ENCODE data around the gene MND1. TPM values are rescaled to one million over a fixed set of nuclear protein-coding genes. Genes with fewer than 3 reads are reported as not detected.

The MND1 gene
- polyA plus RNA-seq, 2 donors, result 3.4 to 4.6 TPM

DNA sequence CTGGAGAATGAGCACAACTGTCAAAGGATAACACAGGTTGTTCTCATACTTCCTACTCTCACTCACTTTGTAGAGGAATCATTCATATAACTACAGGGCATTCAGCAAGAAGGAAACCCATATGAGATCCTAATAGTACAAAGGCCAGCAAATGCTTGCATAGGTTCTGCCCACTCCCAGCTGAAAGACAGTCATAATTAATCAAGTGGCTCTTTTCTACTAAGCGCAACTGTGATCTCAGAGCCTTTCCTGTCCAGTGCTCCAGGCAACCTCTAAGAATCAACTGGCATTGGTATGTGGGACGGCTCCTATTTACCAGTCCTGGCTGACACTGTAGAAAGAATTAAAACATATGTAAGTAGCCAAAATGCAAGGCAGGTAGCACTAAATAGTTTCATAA is 18.9 kb upstream of the MND1 start:
- no peak overlapping the region for H3K4me3 ChIP-seq (ENCODE audit: low read depth in 1 of 2, low read length in 2 of 2)
- no peaks in the 10 kb centered on the region for H3K27me3 ChIP-seq (ENCODE audit: control insufficient read depth in 1 of 2, insufficient read depth in 2 of 2, low read length in 2 of 2)
- WGBS, 2 donors, result 70 to 77% methylated on average over 2 of the region's 2 CpGs
- H3K9me3 ChIP-seq (ENCODE audit: control insufficient read depth in 2 of 2, insufficient read depth in 1 of 2, low read depth in 1 of 2, low read length in 1 of 2), result no peaks in the 10 kb centered on the region
- H3K4me1 ChIP-seq (ENCODE audit: control insufficient read depth in 2 of 2, insufficient read depth in 2 of 2, low read length in 1 of 2), result no peaks in the 10 kb centered on the region
- H3K36me3 ChIP-seq (ENCODE audit: control insufficient read depth in 2 of 2, insufficient read depth in 2 of 2, low read length in 1 of 2), result no peaks in the 10 kb centered on the region
- no peak overlapping the region for H3K27ac ChIP-seq (ENCODE audit: low read depth in 2 of 2, low read length in 1 of 2)

DNA sequence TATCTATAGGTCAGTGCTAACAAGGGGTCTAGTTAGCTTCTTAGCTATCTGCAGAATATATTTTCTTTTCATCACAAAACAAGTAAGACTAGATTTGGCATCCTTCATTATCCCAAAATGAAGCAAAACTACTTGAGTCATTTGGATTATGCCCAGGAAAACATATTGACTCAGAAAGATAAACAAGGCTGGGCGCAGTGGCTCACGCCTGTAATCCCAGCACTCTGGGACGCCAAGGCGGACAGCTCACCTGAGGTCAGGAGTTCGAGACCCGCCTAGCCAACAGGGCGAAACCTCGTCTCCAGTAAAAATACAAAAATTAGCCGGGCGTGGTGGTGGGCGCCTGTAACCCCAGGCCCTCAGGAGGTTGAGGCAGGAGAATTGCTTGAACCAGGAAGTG is 18.0 kb upstream of the MND1 start:
- no peaks in the 10 kb centered on the region for H3K9me3 ChIP-seq (ENCODE audit: control insufficient read depth in 2 of 2, insufficient read depth in 1 of 2, low read depth in 1 of 2, low read length in 1 of 2)
- WGBS, 2 donors, result 72 to 76% methylated on average over 11 of the region's 11 CpGs
- H3K27ac ChIP-seq (ENCODE audit: low read depth in 2 of 2, low read length in 1 of 2), result no peak overlapping the region
- H3K4me3 ChIP-seq (ENCODE audit: low read depth in 1 of 2, low read length in 2 of 2), result no peak overlapping the region
- no peaks in the 10 kb centered on the region for H3K27me3 ChIP-seq (ENCODE audit: control insufficient read depth in 1 of 2, insufficient read depth in 2 of 2, low read length in 2 of 2)
- no peaks in the 10 kb centered on the region for H3K36me3 ChIP-seq (ENCODE audit: control insufficient read depth in 2 of 2, insufficient read depth in 2 of 2, low read length in 1 of 2)
- H3K4me1 ChIP-seq (ENCODE audit: control insufficient read depth in 2 of 2, insufficient read depth in 2 of 2, low read length in 1 of 2), result no peaks in the 10 kb centered on the region

- no peak overlapping the region for H3K27ac ChIP-seq (ENCODE audit: low read depth in 2 of 2, low read length in 1 of 2)
- H3K27me3 ChIP-seq (ENCODE audit: control insufficient read depth in 1 of 2, insufficient read depth in 2 of 2, low read length in 2 of 2), result no peaks in the 10 kb centered on the region
- no peaks in the 10 kb centered on the region for H3K36me3 ChIP-seq (ENCODE audit: control insufficient read depth in 2 of 2, insufficient read depth in 2 of 2, low read length in 1 of 2)
- no peaks in the 10 kb centered on the region for H3K9me3 ChIP-seq (ENCODE audit: control insufficient read depth in 2 of 2, insufficient read depth in 1 of 2, low read depth in 1 of 2, low read length in 1 of 2)
- no peak overlapping the region for H3K4me3 ChIP-seq (ENCODE audit: low read depth in 1 of 2, low read length in 2 of 2)
- WGBS, 2 donors, result 78 to 92% methylated on average over 1 of the region's 1 CpG
- H3K4me1 ChIP-seq (ENCODE audit: control insufficient read depth in 2 of 2, insufficient read depth in 2 of 2, low read length in 1 of 2), result no peaks in the 10 kb centered on the region
Measured at GRCh38 chr4:153327247-153327646, 17.2 kb upstream of the MND1 start.

- no peaks in the 10 kb centered on the region for H3K36me3 ChIP-seq (ENCODE audit: control insufficient read depth in 2 of 2, insufficient read depth in 2 of 2, low read length in 1 of 2)
- WGBS, 2 donors, result 86 to 93% methylated on average over 2 of the region's 2 CpGs
- no peaks in the 10 kb centered on the region for H3K4me1 ChIP-seq (ENCODE audit: control insufficient read depth in 2 of 2, insufficient read depth in 2 of 2, low read length in 1 of 2)
- no peaks in the 10 kb centered on the region for H3K27me3 ChIP-seq (ENCODE audit: control insufficient read depth in 1 of 2, insufficient read depth in 2 of 2, low read length in 2 of 2)
- no peak overlapping the region for H3K27ac ChIP-seq (ENCODE audit: low read depth in 2 of 2, low read length in 1 of 2)
- H3K4me3 ChIP-seq (ENCODE audit: low read depth in 1 of 2, low read length in 2 of 2), result no peak overlapping the region
- H3K9me3 ChIP-seq (ENCODE audit: control insufficient read depth in 2 of 2, insufficient read depth in 1 of 2, low read depth in 1 of 2, low read length in 1 of 2), result no peaks in the 10 kb centered on the region
Measured at GRCh38 chr4:153332936-153333335, 11.6 kb upstream of the MND1 start.

DNA sequence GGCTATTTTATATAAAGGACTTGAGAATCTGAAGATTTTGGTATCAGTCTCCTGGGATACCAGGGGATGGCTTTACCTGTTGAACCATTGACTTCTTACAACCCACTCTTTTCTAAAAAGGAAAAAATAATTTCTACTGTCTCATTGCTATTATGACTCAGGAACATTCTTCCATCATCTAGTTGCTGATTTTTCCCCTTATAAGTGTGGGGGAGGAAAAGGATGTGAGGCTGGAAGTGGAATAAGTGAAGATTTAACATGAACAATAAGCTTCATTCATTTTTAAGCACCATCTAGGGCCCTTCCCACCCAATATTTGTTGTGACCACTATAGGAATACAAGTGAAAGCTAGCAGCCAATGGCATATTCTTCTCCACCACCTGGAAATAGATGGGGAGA is 10.6 kb upstream of the MND1 start:
- no peak overlapping the region for H3K27ac ChIP-seq (ENCODE audit: low read depth in 2 of 2, low read length in 1 of 2)
- no peaks in the 10 kb centered on the region for H3K4me1 ChIP-seq (ENCODE audit: control insufficient read depth in 2 of 2, insufficient read depth in 2 of 2, low read length in 1 of 2)
- no peaks in the 10 kb centered on the region for H3K36me3 ChIP-seq (ENCODE audit: control insufficient read depth in 2 of 2, insufficient read depth in 2 of 2, low read length in 1 of 2)
- H3K4me3 ChIP-seq (ENCODE audit: low read depth in 1 of 2, low read length in 2 of 2), result no peak overlapping the region
- H3K9me3 ChIP-seq (ENCODE audit: control insufficient read depth in 2 of 2, insufficient read depth in 1 of 2, low read depth in 1 of 2, low read length in 1 of 2), result no peaks in the 10 kb centered on the region
- H3K27me3 ChIP-seq (ENCODE audit: control insufficient read depth in 1 of 2, insufficient read depth in 2 of 2, low read length in 2 of 2), result no peaks in the 10 kb centered on the region

GRCh38 chr4:153335665-153336064 is 8.8 kb upstream of the MND1 start:
- 56% methylated on average over 4 of the region's 4 CpGs for WGBS, 2 donors
- no peak overlapping the region for H3K4me3 ChIP-seq (ENCODE audit: low read depth in 1 of 2, low read length in 2 of 2)
- no peaks in the 10 kb centered on the region for H3K27me3 ChIP-seq (ENCODE audit: control insufficient read depth in 1 of 2, insufficient read depth in 2 of 2, low read length in 2 of 2)
- H3K4me1 ChIP-seq (ENCODE audit: control insufficient read depth in 2 of 2, insufficient read depth in 2 of 2, low read length in 1 of 2), result no peaks in the 10 kb centered on the region
- H3K36me3 ChIP-seq (ENCODE audit: control insufficient read depth in 2 of 2, insufficient read depth in 2 of 2, low read length in 1 of 2), result no peaks in the 10 kb centered on the region
- no peak overlapping the region for H3K27ac ChIP-seq (ENCODE audit: low read depth in 2 of 2, low read length in 1 of 2)
- H3K9me3 ChIP-seq (ENCODE audit: control insufficient read depth in 2 of 2, insufficient read depth in 1 of 2, low read depth in 1 of 2, low read length in 1 of 2), result no peaks in the 10 kb centered on the region

DNA sequence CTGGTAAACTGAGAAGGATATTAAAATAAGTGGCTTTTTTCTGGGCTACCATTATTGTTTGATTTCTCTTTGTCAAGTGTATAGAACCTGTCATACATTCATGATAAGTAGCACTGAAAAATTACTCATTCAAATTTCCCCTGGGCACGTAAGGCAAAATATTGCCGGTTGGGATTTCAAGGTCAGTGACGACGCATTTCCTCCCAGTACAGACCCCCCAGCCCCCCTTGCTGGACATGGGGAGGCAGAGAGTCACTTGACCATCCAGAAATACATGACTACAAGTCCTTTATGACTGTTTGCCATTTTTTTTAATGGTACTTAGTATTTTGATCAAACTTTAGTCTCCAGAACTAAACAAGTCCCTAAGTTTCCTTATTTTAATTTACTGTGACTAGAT is 6.8 kb upstream of the MND1 start:
- no peaks in the 10 kb centered on the region for H3K27me3 ChIP-seq (ENCODE audit: control insufficient read depth in 1 of 2, insufficient read depth in 2 of 2, low read length in 2 of 2)
- H3K4me3 ChIP-seq (ENCODE audit: low read depth in 1 of 2, low read length in 2 of 2), result no peak overlapping the region
- H3K36me3 ChIP-seq (ENCODE audit: control insufficient read depth in 2 of 2, insufficient read depth in 2 of 2, low read length in 1 of 2), result no peaks in the 10 kb centered on the region
- no peaks in the 10 kb centered on the region for H3K9me3 ChIP-seq (ENCODE audit: control insufficient read depth in 2 of 2, insufficient read depth in 1 of 2, low read depth in 1 of 2, low read length in 1 of 2)
- 69 to 80% methylated on average over 4 of the region's 4 CpGs for WGBS, 2 donors
- no peaks in the 10 kb centered on the region for H3K4me1 ChIP-seq (ENCODE audit: control insufficient read depth in 2 of 2, insufficient read depth in 2 of 2, low read length in 1 of 2)
- no peak overlapping the region for H3K27ac ChIP-seq (ENCODE audit: low read depth in 2 of 2, low read length in 1 of 2)

DNA sequence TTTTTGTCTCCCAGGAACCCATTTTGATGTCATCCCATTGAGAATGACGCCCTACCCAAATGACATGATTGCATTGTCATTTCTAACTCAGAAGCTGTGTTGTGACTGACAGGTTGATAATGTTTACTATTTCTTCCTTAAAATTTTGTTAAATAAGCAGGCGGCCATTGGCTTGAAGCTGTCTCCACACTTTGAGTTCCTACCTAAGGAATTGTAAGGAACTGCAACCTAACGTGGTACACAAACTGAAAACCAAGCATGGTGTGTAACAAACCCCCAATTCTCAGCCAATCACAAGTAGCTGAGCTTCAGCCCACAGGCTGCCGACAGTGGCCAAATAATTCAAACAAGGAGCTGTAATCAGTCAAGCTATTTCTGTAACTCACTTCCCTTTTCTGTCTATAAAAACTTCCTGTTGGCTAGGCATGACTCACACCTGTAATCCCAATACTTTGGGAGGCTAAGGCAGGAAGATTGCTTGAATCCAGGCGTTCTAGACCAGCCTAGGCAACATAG is 2.9 kb upstream of the MND1 start:
- Histone ChIP-seq H3K9me3 (ENCODE audit: control insufficient read depth in 2 of 2, insufficient read depth in 1 of 2, low read depth in 1 of 2, low read length in 1 of 2) (no peaks in the 10 kb centered on the region), H3K36me3 (ENCODE audit: control insufficient read depth in 2 of 2, insufficient read depth in 2 of 2, low read length in 1 of 2) (no peaks in the 10 kb centered on the region), H3K4me1 (ENCODE audit: control insufficient read depth in 2 of 2, insufficient read depth in 2 of 2, low read length in 1 of 2) (no peaks in the 10 kb centered on the region), H3K27me3 (ENCODE audit: control insufficient read depth in 1 of 2, insufficient read depth in 2 of 2, low read length in 2 of 2) (no peaks in the 10 kb centered on the region), H3K27ac (ENCODE audit: low read depth in 2 of 2, low read length in 1 of 2) (no peak overlapping the region), H3K4me3 (ENCODE audit: low read depth in 1 of 2, low read length in 2 of 2) (no peak overlapping the region)
- WGBS, 2 donors, result 44 to 45% methylated on average over 5 of the region's 5 CpGs

DNA sequence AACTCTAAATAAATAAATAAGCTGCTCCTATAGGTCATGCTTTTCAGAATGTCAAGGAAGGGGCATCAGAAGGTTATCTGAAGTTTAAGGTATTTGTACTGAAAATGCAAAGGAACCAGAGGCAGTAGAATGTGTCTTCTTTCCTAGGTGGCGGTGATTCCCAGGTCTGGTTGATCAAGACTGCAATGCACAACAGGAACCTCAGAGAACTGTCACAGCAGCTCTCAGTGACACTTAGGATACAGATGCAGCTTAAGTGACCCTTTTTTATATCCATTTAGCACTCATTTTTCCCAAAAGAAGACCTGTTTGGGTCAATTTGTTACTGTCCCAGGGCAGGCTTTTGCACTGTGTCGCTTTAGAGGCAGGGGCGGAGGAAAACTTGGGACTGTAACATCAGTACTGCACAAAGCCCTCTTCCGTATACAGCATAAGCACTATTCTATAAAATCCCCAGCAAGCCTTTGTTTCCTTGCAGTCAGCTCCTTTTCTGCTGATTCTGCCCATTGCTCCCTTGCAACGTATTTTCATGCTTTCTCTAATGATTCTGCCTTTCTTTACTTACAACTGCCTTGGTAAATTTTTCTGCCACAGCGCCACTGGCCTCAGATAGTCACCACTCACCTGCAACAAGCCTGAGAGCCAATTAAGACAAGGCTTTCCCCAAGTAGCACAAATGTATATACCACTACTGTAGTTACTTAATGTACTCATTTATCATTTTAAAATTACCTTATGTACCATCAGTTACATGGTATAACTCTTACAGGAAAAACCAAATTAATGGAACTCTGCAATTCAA is 1.5 kb upstream of the MND1 start:
- no peaks in the 10 kb centered on the region for H3K27me3 ChIP-seq (ENCODE audit: control insufficient read depth in 1 of 2, insufficient read depth in 2 of 2, low read length in 2 of 2)
- H3K36me3 ChIP-seq (ENCODE audit: control insufficient read depth in 2 of 2, insufficient read depth in 2 of 2, low read length in 1 of 2), result no peaks in the 10 kb centered on the region
- no peak overlapping the region for H3K4me3 ChIP-seq (ENCODE audit: low read depth in 1 of 2, low read length in 2 of 2)
- WGBS, 2 donors, result 90 to 91% methylated on average over 6 of the region's 6 CpGs
- no peak overlapping the region for H3K27ac ChIP-seq (ENCODE audit: low read depth in 2 of 2, low read length in 1 of 2)
- no peaks in the 10 kb centered on the region for H3K4me1 ChIP-seq (ENCODE audit: control insufficient read depth in 2 of 2, insufficient read depth in 2 of 2, low read length in 1 of 2)
- no peaks in the 10 kb centered on the region for H3K9me3 ChIP-seq (ENCODE audit: control insufficient read depth in 2 of 2, insufficient read depth in 1 of 2, low read depth in 1 of 2, low read length in 1 of 2)
